GM19023 (cell line): ENCODE measurements around the gene KIF3C.
"Not testable (repeated sequence)": the region's sequence is repeated elsewhere in the genome, so short reads cannot be mapped to it uniquely, and the experiment has no call there.

ENCODE experiments used
- ATAC-seq: cut with Tn5 transposase; IDR thresholded peaks from one replicate; pipeline ENCODE4 v1.9.1; 2021; ENCODE audit warnings: mild to moderate bottlenecking, moderate library complexity; ENCODE audit not compliant: unreplicated experiment

KIF3C gene

GRCh38 chr2:25920786-25921415 lies 61.4 kb downstream of the KIF3C start:
- ATAC-seq = no peak

- ATAC-seq = no peak
Measured at GRCh38 chr2:25920336-25920735, 62.0 kb downstream of the KIF3C start.

DNA sequence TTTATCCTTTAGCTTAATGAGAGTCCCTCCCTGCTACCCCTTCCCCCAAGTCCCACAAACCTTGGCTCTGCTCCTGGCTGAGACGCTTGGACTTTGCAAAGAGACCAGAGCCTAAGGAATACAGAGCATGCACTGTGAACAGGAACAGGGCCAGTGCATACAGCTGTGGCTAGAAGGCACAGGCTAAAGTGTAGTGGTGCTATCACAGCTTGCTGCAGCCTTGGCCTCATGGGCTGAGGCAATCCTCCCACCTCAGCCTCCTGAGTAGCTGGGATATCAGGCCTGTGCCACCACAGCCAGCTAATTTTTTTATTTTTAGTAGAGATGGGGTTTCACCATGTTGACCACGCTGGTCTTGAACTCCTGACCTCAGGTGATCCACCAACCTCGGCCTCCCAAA lies 64.5 kb downstream of the KIF3C start:
- no peak for ATAC-seq

GRCh38 chr2:25917411-25917810 lies 64.9 kb downstream of the KIF3C start:
- not testable (repeated sequence) for ATAC-seq

- not testable (repeated sequence) for ATAC-seq
Measured at GRCh38 chr2:25915944-25916772, 66.1 kb downstream of the KIF3C start.

GRCh38 chr2:25915411-25915810 lies 66.9 kb downstream of the KIF3C start:
- not testable (repeated sequence) for ATAC-seq

- not testable (repeated sequence) for ATAC-seq
Measured at GRCh38 chr2:25913696-25913973, 68.7 kb downstream of the KIF3C start.

DNA sequence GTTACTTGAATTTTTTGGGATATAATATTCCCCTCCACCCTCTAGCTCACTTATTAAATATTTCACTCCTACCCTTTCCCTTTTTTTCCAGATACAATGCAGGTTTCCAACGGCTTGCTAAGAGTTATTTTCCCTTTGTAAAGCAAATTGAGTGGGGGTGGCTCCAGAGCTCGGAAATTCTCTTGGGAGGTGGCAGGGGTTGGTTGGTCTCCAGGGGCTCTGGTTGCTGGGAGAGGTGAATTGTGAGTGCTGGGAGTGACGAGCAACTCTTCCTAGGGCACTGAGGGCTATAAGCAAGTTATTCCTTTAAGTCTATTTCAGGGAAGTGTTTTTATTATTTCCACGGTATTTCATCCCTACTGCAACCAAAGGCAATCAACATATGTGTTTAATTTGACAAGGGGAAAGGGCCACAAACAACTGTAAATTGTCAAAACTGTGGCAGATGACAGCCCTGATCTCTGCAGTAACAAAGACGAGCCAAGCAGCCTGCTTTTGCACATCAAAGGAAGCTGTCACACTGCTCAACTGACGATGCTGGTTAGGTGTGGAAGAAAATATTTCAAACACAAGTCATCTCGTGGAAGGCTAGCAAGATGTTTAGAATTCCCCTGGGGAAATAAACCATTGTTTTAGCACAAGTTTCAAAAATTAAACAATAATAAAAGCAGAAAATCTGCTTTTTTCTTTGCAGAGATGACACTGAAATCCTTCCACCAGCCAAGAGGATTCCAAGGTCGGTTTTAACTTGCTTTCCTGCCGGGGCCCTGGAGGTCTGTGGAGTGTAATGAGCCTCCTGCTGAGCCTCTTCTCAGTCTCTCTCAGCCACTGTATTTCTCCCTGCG lies 69.2 kb downstream of the KIF3C start:
- ATAC-seq = no peak

DNA sequence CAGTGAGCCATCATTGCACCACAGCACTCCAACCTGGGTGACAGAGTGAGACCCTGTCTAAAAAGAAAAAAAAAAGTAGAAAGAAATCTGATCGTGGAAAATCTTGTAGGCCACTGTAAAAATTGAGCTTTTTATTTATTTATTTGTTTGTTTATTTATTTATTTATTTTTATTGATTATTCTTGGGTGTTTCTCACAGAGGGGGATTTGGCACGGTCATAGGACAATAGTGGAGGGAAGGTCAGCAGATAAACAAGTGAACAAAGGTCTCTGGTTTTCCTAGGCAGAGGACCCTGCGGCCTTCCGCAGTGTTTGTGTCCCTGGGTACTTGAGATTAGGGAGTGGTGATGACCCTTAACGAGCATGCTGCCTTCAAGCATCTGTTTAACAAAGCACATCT lies 72.7 kb downstream of the KIF3C start:
- ATAC-seq = not testable (repeated sequence)

GRCh38 chr2:25905126-25905525 lies 77.2 kb downstream of the KIF3C start:
- ATAC-seq = no peak

- no peak for ATAC-seq
Measured at GRCh38 chr2:25903216-25903776, 79.0 kb downstream of the KIF3C start.

DNA sequence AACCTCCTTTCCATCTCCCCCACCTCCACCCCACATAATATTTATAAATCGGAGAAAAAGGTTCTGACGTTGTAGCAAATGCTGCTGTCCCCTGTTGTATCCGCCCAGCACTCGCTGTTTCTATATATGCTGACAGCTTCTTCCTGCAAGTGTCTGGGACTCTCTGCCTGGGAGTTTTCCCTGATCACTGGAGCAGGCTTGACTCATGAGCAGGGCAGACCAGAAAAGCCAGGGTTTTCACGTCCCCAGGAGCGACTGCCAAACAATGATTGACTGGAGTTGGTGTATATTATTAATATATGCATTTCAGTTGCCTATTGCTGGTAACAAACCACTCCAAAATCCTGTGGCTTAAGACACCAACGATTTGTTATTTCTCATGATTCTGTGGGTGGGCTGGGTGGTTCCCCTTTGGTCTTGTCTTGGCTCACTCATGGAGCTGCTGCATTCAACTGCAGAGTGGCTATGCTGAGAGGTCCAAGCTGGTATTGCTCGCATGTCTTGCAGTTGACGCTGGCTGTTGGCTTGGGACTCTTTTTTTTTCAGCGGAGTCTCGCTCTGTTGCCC lies 82.8 kb downstream of the KIF3C start:
- ATAC-seq = no peak

DNA sequence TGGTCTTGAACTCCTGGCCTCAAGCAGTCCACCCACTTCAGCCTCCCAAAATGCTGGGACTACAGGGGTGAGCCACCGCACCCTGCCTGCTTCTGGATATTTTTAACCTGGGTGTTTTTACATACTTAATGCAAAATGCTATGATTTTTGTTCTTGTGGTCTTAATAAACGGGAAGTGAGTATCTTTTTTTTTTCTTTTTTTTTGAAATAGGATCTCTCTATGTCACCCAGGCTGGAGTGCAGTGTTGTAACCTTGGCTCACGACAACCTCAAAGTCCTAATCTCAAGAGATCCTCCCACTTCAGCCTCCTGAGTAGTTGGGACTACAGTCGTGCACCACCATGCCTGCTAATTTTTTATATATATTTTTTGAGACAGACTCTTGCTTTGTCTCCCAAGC lies 84.8 kb downstream of the KIF3C start:
- no peak for ATAC-seq

DNA sequence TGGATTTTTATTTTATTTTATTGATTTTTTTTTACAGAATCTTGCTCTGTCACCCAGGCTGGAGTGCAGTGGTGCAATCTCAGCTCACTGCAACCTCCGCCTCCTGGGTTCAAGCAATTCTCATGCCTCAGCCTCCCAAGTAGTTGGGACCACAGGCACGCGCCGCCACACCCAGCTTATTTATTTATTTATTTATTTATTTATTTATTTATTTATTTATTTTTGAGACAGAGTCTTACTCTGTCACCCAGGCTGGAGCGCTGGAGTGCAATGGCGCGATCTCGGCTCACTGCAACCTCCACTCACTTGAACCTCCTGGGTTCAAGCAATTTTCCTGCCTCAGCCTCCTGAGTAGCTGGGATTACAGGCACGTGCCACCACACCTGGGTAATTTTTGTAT lies 86.0 kb downstream of the KIF3C start:
- ATAC-seq = not testable (repeated sequence)

DNA sequence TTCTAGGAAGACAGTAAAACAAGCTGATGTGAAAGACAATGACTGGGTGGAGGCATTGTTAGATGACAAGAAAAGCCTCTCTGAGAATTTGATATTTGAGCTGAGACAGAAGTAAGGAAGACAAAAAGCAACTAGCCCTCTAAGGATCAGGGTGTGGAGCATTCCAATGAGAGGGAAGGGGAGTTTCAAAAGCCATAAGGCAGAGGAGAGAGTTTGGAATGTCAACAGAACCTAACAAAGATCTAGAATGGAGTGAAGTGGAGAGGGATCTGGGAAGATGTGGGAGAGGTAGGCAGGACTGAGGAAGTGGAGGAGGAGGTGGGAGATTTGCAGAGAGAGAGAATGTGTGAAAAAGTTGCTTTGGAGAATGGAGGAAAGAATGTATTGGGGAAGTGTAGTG lies 86.7 kb downstream of the KIF3C start:
- no peak for ATAC-seq

DNA sequence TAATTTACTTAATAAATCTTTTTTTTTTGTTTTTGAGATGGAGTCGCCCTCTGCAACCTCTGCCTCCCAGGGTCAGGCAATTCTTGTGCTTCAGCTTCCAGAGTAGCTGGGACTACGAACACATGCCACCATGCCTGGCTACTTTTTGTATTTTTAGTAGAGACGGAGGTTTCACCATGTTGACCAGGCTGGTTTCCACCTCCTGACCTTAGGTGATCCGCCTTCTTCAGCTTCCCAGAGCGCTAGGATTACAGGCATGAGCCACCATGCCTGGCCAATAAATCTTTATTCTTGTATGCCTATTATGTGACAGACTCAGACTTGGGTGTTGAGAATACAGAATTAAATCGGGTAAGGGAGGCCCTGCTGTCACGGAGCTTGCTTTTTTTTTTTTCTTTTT lies 87.3 kb downstream of the KIF3C start:
- no peak for ATAC-seq

GRCh38 chr2:25894135-25894830 lies 88.0 kb downstream of the KIF3C start:
- no peak for ATAC-seq

DNA sequence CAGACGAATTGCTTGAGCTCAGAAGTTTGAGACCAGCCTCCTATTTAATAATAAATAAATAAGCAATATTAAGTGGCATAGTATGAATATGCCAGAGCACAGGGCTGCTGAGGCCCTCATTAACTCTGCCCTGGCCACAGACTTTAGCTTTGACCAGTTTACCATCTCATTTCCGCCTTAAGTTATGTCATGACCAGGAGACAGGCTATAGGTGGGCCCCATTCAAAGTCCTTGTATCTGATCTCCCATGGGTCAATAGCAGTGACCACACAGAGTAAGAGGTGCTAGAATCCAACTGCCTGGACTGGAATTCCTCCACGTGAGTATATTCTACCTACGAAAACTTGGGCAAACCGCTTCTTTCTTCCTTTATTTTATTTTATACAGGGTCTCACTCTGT lies 90.6 kb downstream of the KIF3C start:
- ATAC-seq = no peak

DNA sequence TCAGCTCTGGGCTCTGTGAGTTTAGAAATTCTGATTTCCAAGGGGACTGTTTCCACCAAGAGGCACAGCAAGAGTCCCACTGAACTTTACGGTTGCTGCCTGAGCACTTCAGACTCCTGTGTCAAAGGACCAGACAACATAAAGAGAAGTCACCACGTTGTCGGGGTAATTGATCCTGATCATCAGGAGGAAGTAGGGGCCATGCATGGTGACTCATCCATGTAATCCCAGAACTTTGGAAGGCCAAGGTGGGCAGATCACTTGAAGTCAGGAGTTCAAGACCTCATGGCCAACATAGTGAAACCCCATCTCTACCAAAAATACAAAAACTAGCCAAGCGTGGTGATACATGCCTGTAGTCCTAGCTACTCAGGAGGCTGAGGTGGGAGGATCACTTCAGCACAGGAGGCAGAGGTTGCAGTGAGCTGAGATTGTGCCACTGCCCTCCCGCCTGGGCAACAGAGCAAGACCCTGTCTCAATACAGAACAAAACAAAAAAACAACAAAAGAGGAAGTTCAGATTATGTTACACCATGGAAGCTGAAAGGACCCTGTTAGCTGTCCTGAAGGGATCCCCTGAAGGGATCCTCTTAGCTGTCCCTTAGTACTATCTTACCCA lies 94.6 kb downstream of the KIF3C start:
- ATAC-seq = no peak

DNA sequence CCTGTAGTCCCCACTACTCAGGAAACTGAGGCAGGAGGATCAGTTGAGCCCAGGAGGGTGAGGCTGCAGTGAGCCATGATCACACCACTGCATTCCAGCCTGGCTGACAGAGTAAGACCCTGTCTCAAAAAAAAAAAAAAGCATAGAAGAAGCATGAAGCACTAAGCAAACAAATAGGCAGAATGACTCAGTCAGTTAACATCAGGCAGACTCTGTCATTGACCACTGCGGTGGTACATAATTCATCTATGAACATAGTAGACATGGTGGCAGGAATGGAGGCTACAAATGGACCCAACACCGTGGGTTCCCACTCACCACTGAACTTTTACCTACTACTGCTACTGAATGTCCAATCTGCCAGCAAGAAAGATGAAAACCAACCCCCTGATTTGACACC lies 96.4 kb downstream of the KIF3C start:
- ATAC-seq = no peak
